H9 (cell line): ENCODE results near the gene ZBTB44. TPM values are rescaled to one million over a fixed set of nuclear protein-coding genes. Genes with fewer than 3 reads are reported as not detected.

Source experiments
- DNase-seq: peaks from one replicate; pipeline ENCODE4 v3.0.0-alpha.2; 2017
- H2AFZ ChIP-seq: one replicate; pipeline ENCODE4 v1.6.1; 2013; ENCODE audit warnings: mild to moderate bottlenecking, low read length, control low read depth, moderate library complexity
- H2AK5ac ChIP-seq: 2 replicates; pipeline ENCODE4 v1.6.1; 2013; ENCODE audit warnings: low read length, control low read depth, mixed read lengths; ENCODE audit not compliant: insufficient read length
- H2BK120ac ChIP-seq: one replicate; pipeline ENCODE4 v1.6.1; 2013; ENCODE audit warnings: low read depth, mild to moderate bottlenecking, low read length, control low read depth, inconsistent platforms; ENCODE audit not compliant: poor library complexity, severe bottlenecking
- H2BK12ac ChIP-seq: 2 replicates; pipeline ENCODE4 v1.6.1; 2013; ENCODE audit warnings: low read length, control low read depth, mixed read lengths, low read depth; ENCODE audit not compliant: insufficient read length
- H2BK15ac ChIP-seq: 2 replicates; pipeline ENCODE4 v1.6.1; 2013; ENCODE audit warnings: low read depth, low read length, control low read depth
- H2BK20ac ChIP-seq: one replicate; pipeline ENCODE4 v1.6.1; 2013; ENCODE audit warnings: low read depth, mild to moderate bottlenecking, low read length, control low read depth, inconsistent platforms; ENCODE audit not compliant: poor library complexity, severe bottlenecking
- H2BK5ac ChIP-seq: 2 replicates; pipeline ENCODE4 v1.6.1; 2013; ENCODE audit warnings: low read length, control low read depth, mixed read lengths; ENCODE audit not compliant: insufficient read length
- H3K14ac ChIP-seq: 2 replicates; pipeline ENCODE4 v1.6.1; 2013; ENCODE audit warnings: low read length, control low read depth; ENCODE audit not compliant: insufficient read depth
- H3K18ac ChIP-seq: 2 replicates; pipeline ENCODE4 v1.6.1; 2013; ENCODE audit warnings: low read depth, mild to moderate bottlenecking, mixed read lengths, low read length, control low read depth; ENCODE audit not compliant: insufficient read length
- H3K23ac ChIP-seq: 2 replicates; pipeline ENCODE4 v1.6.1; 2013; ENCODE audit warnings: low read length, control low read depth, mixed read lengths, low read depth; ENCODE audit not compliant: insufficient read length
- H3K23me2 ChIP-seq: 2 replicates; pipeline ENCODE4 v1.6.1; 2013; ENCODE audit warnings: low read depth, mild to moderate bottlenecking, mixed read lengths, low read length, control low read depth; ENCODE audit not compliant: insufficient read length, poor library complexity, severe bottlenecking
- H3K27ac ChIP-seq: 2 replicates; pipeline ENCODE4 v1.5.1; 2013; ENCODE audit warnings: low read length, control low read depth, mixed read lengths, low read depth; ENCODE audit not compliant: insufficient read length
- H3K27me3 ChIP-seq: 2 replicates; pipeline ENCODE4 v1.6.1; 2013; ENCODE audit warnings: low read length, control low read depth, inconsistent platforms; ENCODE audit not compliant: insufficient read depth
- H3K4ac ChIP-seq: 2 replicates; pipeline ENCODE4 v1.6.1; 2013; ENCODE audit warnings: low read depth, mild to moderate bottlenecking, control low read depth, inconsistent platforms, low read length, moderate library complexity
- H3K4me1 ChIP-seq: 2 replicates; pipeline ENCODE4 v1.6.1; 2013; ENCODE audit warnings: low read length, control low read depth, inconsistent platforms; ENCODE audit not compliant: insufficient read depth
- H3K4me2 ChIP-seq: 2 replicates; pipeline ENCODE4 v1.6.1; 2013; ENCODE audit warnings: low read length, control low read depth, mixed read lengths; ENCODE audit not compliant: insufficient read length, insufficient read depth
- H3K56ac ChIP-seq: 2 replicates; pipeline ENCODE4 v1.6.1; 2013; ENCODE audit warnings: low read depth, mild to moderate bottlenecking, mixed read lengths, low read length, control low read depth; ENCODE audit not compliant: insufficient read length
- H3K79me1 ChIP-seq: 2 replicates; pipeline ENCODE4 v1.6.1; 2013; ENCODE audit warnings: low read depth, mild to moderate bottlenecking, moderate library complexity, low read length, control low read depth, inconsistent platforms; ENCODE audit not compliant: insufficient read depth, poor library complexity, severe bottlenecking
- H3K79me2 ChIP-seq: 2 replicates; pipeline ENCODE4 v1.6.1; 2013; ENCODE audit warnings: low read length, control low read depth, inconsistent platforms; ENCODE audit not compliant: insufficient read depth
- H3K9ac ChIP-seq: 2 replicates; pipeline ENCODE4 v1.6.1; 2013; ENCODE audit warnings: low read length, control low read depth, mixed read lengths; ENCODE audit not compliant: insufficient read length; ENCODE audit errors: extremely low read depth
- H3K9me3 ChIP-seq: one replicate; pipeline ENCODE4 v1.6.1; 2013; ENCODE audit warnings: low read depth, low read length, inconsistent platforms; ENCODE audit not compliant: control insufficient read depth
- H3T11ph ChIP-seq: one replicate; pipeline ENCODE4 v1.6.1; 2013; ENCODE audit warnings: mild to moderate bottlenecking, low read length, control low read depth, inconsistent platforms
- H4K20me1 ChIP-seq: one replicate; pipeline ENCODE4 v1.6.1; 2013; ENCODE audit not compliant: control insufficient read depth, insufficient read length, insufficient read depth
- H4K5ac ChIP-seq: 2 replicates; pipeline ENCODE4 v1.6.1; 2013; ENCODE audit warnings: low read depth, mild to moderate bottlenecking, mixed read lengths, low read length, control low read depth; ENCODE audit not compliant: insufficient read length
- H4K8ac ChIP-seq: replicated peaks from 2 replicates; pipeline ENCODE4 v1.6.1; 2013; ENCODE audit warnings: low read length, control low read depth, mixed read lengths, low read depth; ENCODE audit not compliant: insufficient read length
- H4K91ac ChIP-seq: 2 replicates; pipeline ENCODE4 v1.6.1; 2013; ENCODE audit warnings: low read depth, mild to moderate bottlenecking, moderate library complexity, mixed read lengths, low read length, control low read depth; ENCODE audit not compliant: insufficient read length
- H3K27ac Mint-ChIP-seq, 3 experiments: 2 replicates in 2 of 3; 3 replicates in 1 of 3; pipeline ENCODE4 v1.8.0; 2020 to 2021; ENCODE audit warnings: mixed read lengths in 3 of 3, mild to moderate bottlenecking in 1 of 3, moderate library complexity in 1 of 3
- H3K27me3 Mint-ChIP-seq: 2 replicates; pipeline ENCODE4 v1.8.0; 2021; ENCODE audit warnings: low read depth, mild to moderate bottlenecking, moderate library complexity, mixed read lengths
- H3K36me3 Mint-ChIP-seq, 3 experiments: 2 replicates in 2 of 3; 3 replicates in 1 of 3; pipeline ENCODE4 v1.8.0; 2020 to 2021; ENCODE audit warnings: low read depth in 3 of 3, mixed read lengths in 3 of 3; ENCODE audit not compliant: insufficient read depth in 1 of 3
- H3K4me1 Mint-ChIP-seq, 2 experiments: 2 replicates each; pipeline ENCODE4 v1.8.0; 2020; ENCODE audit warnings: mixed read lengths in 2 of 2
- H3K4me3 Mint-ChIP-seq, 2 experiments: 2 replicates in 1 of 2; 3 replicates in 1 of 2; pipeline ENCODE4 v1.8.0; 2020 to 2021; ENCODE audit warnings: mild to moderate bottlenecking in 2 of 2, mixed read lengths in 2 of 2, moderate library complexity in 1 of 2
- H3K9me3 Mint-ChIP-seq, 2 experiments: 2 replicates in 1 of 2; 3 replicates in 1 of 2; pipeline ENCODE4 v1.8.0; 2020; ENCODE audit warnings: mild to moderate bottlenecking in 2 of 2, mixed read lengths in 2 of 2, moderate library complexity in 1 of 2
- CTCF ChIP-seq: fragments of 200-600 bp; sonication (generic); conservative IDR thresholded peaks from 3 replicates; pipeline ENCODE4 v1.8.0; 2021; ENCODE audit warnings: antibody characterized with exemption, mild to moderate bottlenecking
- WGBS: extraction: QIAGEN DNeasy Blood & Tissue Kit; methylation state at CpG from one replicate; pipeline ENCODE4 v1.1.7; 2013; ENCODE audit warnings: missing lambda C conversion rate, low lambda C conversion rate, mixed read lengths; ENCODE audit not compliant: insufficient read length; ENCODE audit errors: extremely low coverage; 5-methylcytosine and 5-hydroxymethylcytosine counted together
- long read RNA-seq: library from polyadenylated mRNA; unstranded; transcript quantifications from one replicate; pipeline ENCODE4 v2.0.0, GENCODE V29; 2020
- total RNA-seq: library from RNA; stranded (reverse); gene quantifications from 2 replicates; pipeline ENCODE4 v1.2.1, GENCODE V29; 2021

The ZBTB44 gene
- 67.7 and 68.3 TPM in 2 replicates for total RNA-seq
- long read RNA-seq, partial matches to known transcripts = 10 of 20 reads
- long read RNA-seq, other reads (novel, unspliced or antisense) = 8 of 20 reads

GRCh38 chr11:130314750-130315285 is at the start of gene ZBTB44:
TSS of gene ZBTB44 (minus strand) at chr11:130314917. CDS start at chr11:130261873, 53,044 bp downstream.
- H3K14ac ChIP-seq = peak within 1 kb of the TSS; percentile 66
- no peak within 1 kb of the TSS for H3K23ac ChIP-seq
- H2BK20ac ChIP-seq = no peak within 1 kb of the TSS
- H3K4me1 Mint-ChIP-seq = peaks cover 58 to 60% of the 10 kb centered on the region in 2 experiments
- no peaks in the 10 kb centered on the region for H4K20me1 ChIP-seq
- peak within 1 kb of the TSS; percentile 9 for H3K27ac ChIP-seq
- no peak within 1 kb of the TSS for H2BK5ac ChIP-seq
- H3K23me2 ChIP-seq = peaks cover 8% of the 10 kb centered on the region
- no CpG with 5 or more reads among the region's 42 CpGs for WGBS
- H2AFZ ChIP-seq = no peak within 1 kb of the TSS
- H2BK12ac ChIP-seq = no peak within 1 kb of the TSS
- peaks cover 4% of the 10 kb centered on the region for H3K79me1 ChIP-seq
- DNase-seq = peak; percentile 93
- no peak within 1 kb of the TSS for H4K91ac ChIP-seq
- no peak within 1 kb of the TSS; the same call in 1 of the 2 replicates for H2BK15ac ChIP-seq
- no peaks in the 10 kb centered on the region for H3K9me3 ChIP-seq
- H3K79me2 ChIP-seq = peaks cover 28% of the 10 kb centered on the region; the same call in 1 of the 2 replicates
- H4K8ac ChIP-seq = no peak within 1 kb of the TSS
- H3K4me2 ChIP-seq = peak within 1 kb of the TSS; percentile 87
- H3K36me3 Mint-ChIP-seq = peaks cover 0 to 15% (median 3%) of the 10 kb centered on the region in 3 experiments; a peak in 4 of 7 replicates
- H2BK120ac ChIP-seq = no peak within 1 kb of the TSS
- TF ChIP-seq CTCF = no peak
- H4K5ac ChIP-seq = no peak within 1 kb of the TSS
- H3K27ac Mint-ChIP-seq = peak within 1 kb of the TSS; percentile 94 to 97 (median 94)
- peak within 1 kb of the TSS; percentile 79 for H3K9ac ChIP-seq
- H3K4me3 Mint-ChIP-seq = peak within 1 kb of the TSS; percentile 88 to 96
- H3K27me3 Mint-ChIP-seq = no peaks in the 10 kb centered on the region
- no peaks in the 10 kb centered on the region; the same call in 1 of the 2 replicates for H3K4me1 ChIP-seq
- no peak within 1 kb of the TSS for H3T11ph ChIP-seq
- no peak within 1 kb of the TSS for H2AK5ac ChIP-seq
- no peaks in the 10 kb centered on the region for H3K27me3 ChIP-seq
- no peak within 1 kb of the TSS for H3K4ac ChIP-seq
- peak within 1 kb of the TSS; percentile 76 for H3K18ac ChIP-seq
- H3K56ac ChIP-seq = no peak within 1 kb of the TSS
- H3K9me3 Mint-ChIP-seq = peaks cover 3 to 4% of the 10 kb centered on the region in 2 experiments; a peak in 2 of 5 replicates
